PC-3 (cell line): ENCODE results near the gene TUBB. TPM values are rescaled to one million over a fixed set of nuclear protein-coding genes. Genes with fewer than 3 reads are reported as not detected.

ENCODE experiments used
- ATAC-seq: fragments of 200-7000 bp; cut with Tn5 transposase; 2 replicates; pipeline ENCODE4 v1.9.1; 2020; ENCODE audit warnings: mild to moderate bottlenecking, moderate library complexity
- BruUV-seq: library from RNA; stranded (reverse); fragments of 400-500 nt; replicated peaks from 2 replicates; lab custom pipeline; 2021; lab: Mats Ljungman, UMichigan
- CTCF ChIA-PET: fragments of 300-600 bp; sonication (Branson Sonifier 250); formaldehyde crosslinking; loops from one replicate; lab custom pipeline; 2022; ENCODE audit warnings: antibody characterized with exemption; lab: Charles Lee
- POLR2A ChIA-PET: fragments of 300-600 bp; sonication (Branson Sonifier 250); formaldehyde crosslinking; loops from one replicate; lab custom pipeline; 2022; ENCODE audit warnings: antibody characterized with exemption; ENCODE audit not compliant: unreplicated experiment; lab: Charles Lee
- DNase-seq: peaks from one replicate; pipeline ENCODE4 v3.0.0-alpha.2; 2015
- H2AFZ ChIP-seq: fragments of 300-600 bp; sonication (generic); 2 replicates; pipeline ENCODE4 v1.6.0; 2016; ENCODE audit warnings: antibody characterized with exemption, low read length
- H3F3A ChIP-seq: fragments of 300-600 bp; sonication (generic); one replicate; pipeline ENCODE4 v1.6.0; 2017; ENCODE audit warnings: antibody characterized with exemption, low read length, control low read depth, mild to moderate bottlenecking; ENCODE audit not compliant: unreplicated experiment
- H3K27ac ChIP-seq: fragments of 300-600 bp; sonication (generic); 2 replicates; pipeline ENCODE4 v1.5.1; 2016; ENCODE audit warnings: mild to moderate bottlenecking, low read length
- H3K27me3 ChIP-seq: fragments of 300-600 bp; sonication (generic); 2 replicates; pipeline ENCODE4 v1.6.1; 2016; ENCODE audit warnings: low read length, mixed read lengths
- H3K36me3 ChIP-seq: fragments of 300-600 bp; sonication (generic); 2 replicates; pipeline ENCODE4 v1.6.1; 2016; ENCODE audit warnings: low read depth, mixed run types, low read length, mixed read lengths
- H3K4me1 ChIP-seq: fragments of 300-600 bp; sonication (generic); 2 replicates; pipeline ENCODE4 v1.5.1; 2016; ENCODE audit warnings: low read length; ENCODE audit not compliant: insufficient read depth
- H3K4me2 ChIP-seq: fragments of 300-600 bp; sonication (generic); 2 replicates; pipeline ENCODE4 v1.6.0; 2016; ENCODE audit warnings: low read length
- H3K4me3 ChIP-seq: fragments of 300-600 bp; sonication (generic); 2 replicates; pipeline ENCODE4 v1.5.1; 2016; ENCODE audit warnings: mild to moderate bottlenecking, low read length, mixed read lengths
- H3K79me2 ChIP-seq: fragments of 300-600 bp; sonication (generic); 2 replicates; pipeline ENCODE4 v1.6.1; 2017; ENCODE audit warnings: low read length, mixed read lengths
- H3K9ac ChIP-seq: fragments of 300-600 bp; sonication (generic); 2 replicates; pipeline ENCODE4 v1.6.0; 2016; ENCODE audit warnings: mild to moderate bottlenecking, low read length
- H3K9me2 ChIP-seq: fragments of 300-600 bp; sonication (generic); replicated peaks from 2 replicates; pipeline ENCODE4 v1.6.1; 2016; ENCODE audit warnings: mixed run types, low read length, mixed read lengths
- H3K9me3 ChIP-seq: fragments of 300-600 bp; sonication (generic); 2 replicates; pipeline ENCODE4 v1.6.1; 2016; ENCODE audit warnings: low read length, mixed read lengths
- H4K20me1 ChIP-seq: fragments of 300-600 bp; sonication (generic); 2 replicates; pipeline ENCODE4 v1.6.1; 2016; ENCODE audit warnings: low read length, mixed read lengths
- EZH2 ChIP-seq: fragments of 300-600 bp; sonication (generic); IDR thresholded peaks from one replicate; pipeline ENCODE4 v1.6.1; 2017; ENCODE audit warnings: antibody characterized with exemption, mild to moderate bottlenecking, low read length; ENCODE audit not compliant: unreplicated experiment
- EZH2phosphoT487 ChIP-seq: fragments of 300-600 bp; sonication (generic); IDR thresholded peaks from 2 replicates; pipeline ENCODE4 v1.6.1; 2018; ENCODE audit warnings: mild to moderate bottlenecking, antibody characterized with exemption, low read length, borderline replicate concordance
- intact Hi-C: fragments of 100-400 bp; cut with micrococcal nuclease; formaldehyde crosslinking; loops from 2 replicates; pipeline ENCODE4 v1.9.0; 2023
- total RNA-seq: library from RNA; depleted of rRNA; stranded (reverse); fragments of >200 nt; gene quantifications from 2 replicates; pipeline ENCODE4 v1.2.3, GENCODE V29; 2014
- TF ChIP-seq, protein P1 (sequence below): fragments of 300-600 bp; sonication (generic); conservative IDR thresholded peaks from 2 replicates; pipeline ENCODE4 v1.5.1; 2017; ENCODE audit warnings: antibody characterized with exemption, low read depth, mild to moderate bottlenecking, low read length

The TUBB gene
- total RNA-seq, 1 experiment from 2014 or later, result 1,398 TPM

DNA sequence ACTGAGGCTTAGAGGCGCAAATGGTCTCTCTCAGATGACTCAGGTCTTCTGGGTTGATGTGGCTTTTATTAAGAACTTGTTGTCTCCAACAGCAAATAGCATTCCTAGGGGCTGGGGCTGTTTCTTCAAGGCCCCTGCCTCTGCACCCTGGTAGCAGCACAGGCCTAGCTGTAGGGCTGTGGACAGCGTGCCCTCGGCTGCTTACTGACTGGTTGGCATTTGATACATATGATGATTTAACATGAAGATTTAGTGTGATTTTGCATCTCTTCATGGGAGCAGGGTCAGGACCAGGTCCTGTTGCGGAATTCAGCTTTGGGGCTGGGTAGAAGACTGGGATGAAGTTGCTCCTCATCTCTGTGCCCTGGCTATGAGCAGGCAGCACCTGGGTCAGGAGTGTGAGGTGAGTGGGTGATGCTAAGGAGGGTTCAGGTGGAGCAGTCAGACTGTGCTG, 48.5 kb downstream of the TUBB start:
- H3K27me3 ChIP-seq, result no peaks in the 10 kb centered on the region
- H3K9me3 ChIP-seq, result no peaks in the 10 kb centered on the region
- TF ChIP-seq, protein P1, sequence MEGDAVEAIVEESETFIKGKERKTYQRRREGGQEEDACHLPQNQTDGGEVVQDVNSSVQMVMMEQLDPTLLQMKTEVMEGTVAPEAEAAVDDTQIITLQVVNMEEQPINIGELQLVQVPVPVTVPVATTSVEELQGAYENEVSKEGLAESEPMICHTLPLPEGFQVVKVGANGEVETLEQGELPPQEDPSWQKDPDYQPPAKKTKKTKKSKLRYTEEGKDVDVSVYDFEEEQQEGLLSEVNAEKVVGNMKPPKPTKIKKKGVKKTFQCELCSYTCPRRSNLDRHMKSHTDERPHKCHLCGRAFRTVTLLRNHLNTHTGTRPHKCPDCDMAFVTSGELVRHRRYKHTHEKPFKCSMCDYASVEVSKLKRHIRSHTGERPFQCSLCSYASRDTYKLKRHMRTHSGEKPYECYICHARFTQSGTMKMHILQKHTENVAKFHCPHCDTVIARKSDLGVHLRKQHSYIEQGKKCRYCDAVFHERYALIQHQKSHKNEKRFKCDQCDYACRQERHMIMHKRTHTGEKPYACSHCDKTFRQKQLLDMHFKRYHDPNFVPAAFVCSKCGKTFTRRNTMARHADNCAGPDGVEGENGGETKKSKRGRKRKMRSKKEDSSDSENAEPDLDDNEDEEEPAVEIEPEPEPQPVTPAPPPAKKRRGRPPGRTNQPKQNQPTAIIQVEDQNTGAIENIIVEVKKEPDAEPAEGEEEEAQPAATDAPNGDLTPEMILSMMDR, result no peak
- TF ChIP-seq EZH2phosphoT487, result no peak
- TF ChIP-seq EZH2, result no peak
- CTCF ChIA-PET, result interaction anchor here (1.2 to 1.8 kb wide), 2 partner anchors 51 to 54 kb away, joined by 5 read pairs; no protein-coding TSS in a partner anchor
- ATAC-seq (no peak), DNase-seq (no peak)
- POLR2A ChIA-PET, result interaction anchor here (0.6 to 2.7 kb wide), 7 partner anchors 13 to 311 kb away, joined by 3 to 32 read pairs (median 5); partner anchors contain the start of gene IER3
- H4K20me1 ChIP-seq, result no peaks in the 10 kb centered on the region
- peak overlapping the region; percentile 39; the same call in 1 of the 2 replicates for H3K4me3 ChIP-seq
- H3K9ac ChIP-seq, result peak overlapping the region; percentile 90
- no TSS peak for BruUV-seq
- intact Hi-C loops, result loop anchor here (1.0 to 2.0 kb wide), 3 partner anchors 14 to 20 kb away; no protein-coding TSS in a partner anchor
- H2AFZ ChIP-seq, result no peak overlapping the region
- H3K9me2 ChIP-seq, result no peaks in the 10 kb centered on the region
- H3K4me1 ChIP-seq, result peaks cover 36% of the 10 kb centered on the region
- H3K79me2 ChIP-seq, result no peaks in the 10 kb centered on the region
- H3K36me3 ChIP-seq, result no peaks in the 10 kb centered on the region
- H3K4me2 ChIP-seq, result peak overlapping the region; percentile 74
- H3F3A ChIP-seq, result peaks cover 14% of the 10 kb centered on the region
- H3K27ac ChIP-seq, result peak overlapping the region; percentile 98

DNA sequence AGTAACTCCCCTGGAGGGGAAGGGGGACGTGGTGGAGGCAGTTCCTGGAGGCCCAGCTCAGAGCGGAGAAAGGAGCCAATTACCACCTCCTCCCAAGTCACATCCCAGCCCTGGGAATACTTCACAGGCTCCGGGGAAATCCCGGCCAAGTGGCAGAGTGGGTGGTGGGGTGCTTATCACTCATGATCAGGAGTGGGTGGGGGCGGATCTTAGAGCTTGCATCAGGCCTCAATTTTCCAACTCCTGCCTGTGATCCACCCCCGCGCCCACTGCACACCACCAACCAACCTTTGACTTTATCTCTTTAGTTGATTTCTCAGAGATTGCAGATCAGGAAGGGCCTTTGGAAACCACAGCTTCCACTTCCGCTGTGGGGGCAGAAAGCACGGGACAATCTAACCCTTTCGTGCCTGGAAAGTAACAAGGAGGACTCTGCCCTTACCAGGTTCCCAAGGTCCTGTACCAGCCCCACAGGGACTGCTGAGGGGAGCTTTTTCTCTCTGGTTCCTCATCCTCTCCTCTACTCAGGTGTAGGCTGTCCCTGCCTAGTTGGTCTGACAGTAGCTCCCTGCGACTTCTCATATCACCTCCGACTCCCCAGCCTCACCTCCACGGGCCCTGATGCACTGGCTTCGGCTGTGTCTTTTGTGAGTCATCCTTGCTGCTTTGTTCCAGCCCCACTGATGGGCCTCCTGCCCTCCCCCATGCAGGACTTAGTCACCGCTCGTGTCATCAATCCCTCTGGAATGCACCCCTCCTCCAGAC, 49.1 kb downstream of the TUBB start:
- Histone ChIP-seq H3K4me3 (peak overlapping the region; percentile 39), H2AFZ (no peak overlapping the region)

More for the DNA sequence above, 49.1 kb downstream of the TUBB start:
- Histone ChIP-seq H3K36me3 (no peaks in the 10 kb centered on the region), H3K9ac (peak overlapping the region; percentile 90), H3K4me2 (peak overlapping the region; percentile 74), H3K79me2 (no peaks in the 10 kb centered on the region), H3K27me3 (no peaks in the 10 kb centered on the region), H3K4me1 (peaks cover 36% of the 10 kb centered on the region), H3K9me3 (no peaks in the 10 kb centered on the region), H3K27ac (peak overlapping the region; percentile 98), H3K9me2 (no peaks in the 10 kb centered on the region), H3F3A (peaks cover 14% of the 10 kb centered on the region), H4K20me1 (no peaks in the 10 kb centered on the region)
- intact Hi-C loops, result loop anchor here (1.0 to 2.0 kb wide), 3 partner anchors 13 to 20 kb away; no protein-coding TSS in a partner anchor
- POLR2A ChIA-PET, result interaction anchor here (0.5 to 2.7 kb wide), 11 partner anchors 13 to 502 kb away, joined by 3 to 32 read pairs (median 4); partner anchors contain the start of genes DDR1 and IER3
- TF ChIP-seq, protein P1, result no peak
- no peak for TF ChIP-seq EZH2
- TF ChIP-seq EZH2phosphoT487, result no peak
- CTCF ChIA-PET, result interaction anchor here (0.5 to 1.8 kb wide), 3 partner anchors 12 to 53 kb away, joined by 3 to 5 read pairs (median 5); no protein-coding TSS in a partner anchor
- DNase-seq, result peak; percentile 96
- BruUV-seq, result TSS peak; percentile 94
- ATAC-seq, result peak; percentile 90
